OCI-LY1 (cell line): ENCODE data around the gene EPN3.

Source experiments
- CTCF ChIP-seq: fragments of 200-600 bp; sonication (generic), shearing (Covaris generic); IDR thresholded peaks from 2 replicates; pipeline ENCODE4 v1.5.1; 2017; ENCODE audit warnings: mild to moderate bottlenecking, antibody characterized with exemption, low read length, moderate library complexity, mixed read lengths
- EZH2 ChIP-seq: fragments of 200-600 bp; sonication (generic), shearing (Covaris generic); IDR thresholded peaks from 2 replicates; pipeline ENCODE4 v1.8.0; 2017; ENCODE audit warnings: borderline replicate concordance, mixed run types, mild to moderate bottlenecking, antibody characterized with exemption, low read length, moderate library complexity, mixed read lengths

DNA sequence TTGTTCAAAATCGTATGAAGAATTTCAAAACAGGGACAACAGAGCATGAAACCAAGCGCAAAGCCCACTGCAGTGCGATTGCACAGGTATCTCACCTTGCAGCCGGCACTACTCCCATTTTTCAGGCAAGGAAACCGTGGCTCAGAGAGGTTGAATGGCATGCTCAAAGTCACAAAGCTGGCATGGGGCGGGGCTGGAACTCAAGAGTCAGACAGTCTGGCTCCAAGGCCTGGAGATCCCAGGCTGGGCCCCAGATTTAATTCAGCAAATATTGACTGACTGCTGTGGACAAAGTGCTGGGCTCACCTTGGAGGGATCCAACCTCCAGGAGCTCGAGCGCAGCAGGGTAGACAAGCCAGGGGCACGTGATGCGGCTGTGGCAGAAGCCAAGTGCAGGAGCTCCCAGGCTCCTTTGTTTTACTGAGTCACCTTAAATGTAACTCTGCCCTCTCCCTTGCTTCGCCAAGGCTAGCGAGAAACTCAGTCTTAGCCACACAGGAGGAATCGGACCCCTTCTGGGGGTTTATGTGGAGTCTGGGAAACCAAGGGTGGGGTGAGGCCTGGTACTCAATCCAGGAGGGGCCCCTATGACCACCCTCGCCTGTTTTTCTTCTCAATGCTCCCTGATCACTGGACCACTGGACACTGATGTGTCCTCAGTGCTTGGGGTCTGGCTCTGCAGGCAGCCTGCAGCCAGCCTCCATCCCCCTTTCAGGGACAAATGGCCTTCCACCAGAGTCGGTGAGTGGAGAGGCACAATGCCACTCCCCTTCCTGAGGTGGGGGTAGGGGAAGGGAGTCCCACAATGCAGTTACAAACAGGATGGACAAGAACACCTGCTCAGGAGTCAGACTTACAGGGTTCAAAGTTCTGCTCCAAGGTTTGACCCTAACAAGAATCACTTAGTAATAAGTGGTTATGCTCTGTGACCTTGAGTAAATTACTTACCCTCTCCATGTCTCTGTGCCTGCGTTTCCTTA, 10.6 kb downstream of the EPN3 start:
- TF ChIP-seq CTCF = no peak
- TF ChIP-seq EZH2 = no peak
